ENCODE measurements around the gene SLC25A10. TPM values are rescaled to one million over a fixed set of nuclear protein-coding genes. Genes with fewer than 3 reads are reported as not detected.

SLC25A10 gene
- total and polyA plus RNA-seq, 2 of the 8 experiments (the other 6 are each of a cell fraction or from before 2014, with no cell fraction given): 22.2 to 43.0 TPM

GRCh38 chr17:81708739-81709185 is 3.3 kb upstream of the SLC25A10 start:
- H3K79me2 ChIP-seq (ENCODE audit: control insufficient read depth in 1 of 2, insufficient read depth in 2 of 2, low read length in 2 of 2): peaks cover 9 to 21% of the 10 kb centered on the region in 2 experiments; a peak in 3 of 4 replicates
- no peaks in the 10 kb centered on the region for H3K9me3 ChIP-seq (ENCODE audit: insufficient read depth in 2 of 2, low read depth in 1 of 2, low read length in 1 of 2)
- no peak overlapping the region for H4K5ac ChIP-seq (ENCODE audit: insufficient read length, low read depth, low read length)
- no peak overlapping the region for H3K18ac ChIP-seq (ENCODE audit: extremely low read depth, low read length)
- no peak overlapping the region for H3K4me3 ChIP-seq (ENCODE audit: extremely low read depth in 1 of 4, insufficient read depth in 2 of 4, low read depth in 3 of 4, low read length in 4 of 4)
- peaks cover 20 to 28% (median 24%) of the 10 kb centered on the region in 4 experiments for H3K36me3 ChIP-seq (ENCODE audit: control insufficient read depth in 2 of 4, insufficient read depth in 4 of 4, low read length in 3 of 4)
- no peak overlapping the region for H2BK20ac ChIP-seq (ENCODE audit: low read length)
- H3K4me1 ChIP-seq (replicated peaks in 1 of 4; ENCODE audit: control insufficient read depth in 3 of 4, insufficient read depth in 4 of 4, low read length in 3 of 4): peaks cover 0 to 29% (median 23%) of the 10 kb centered on the region in 4 experiments; a peak in 5 of 7 replicates
- no peak overlapping the region for H3K4me2 ChIP-seq (ENCODE audit: insufficient read depth in 1 of 2, low read depth in 2 of 2, low read length in 2 of 2)
- ChIA-PET CTCF (ENCODE audit: partially characterized antibody) (interaction anchor here (0.7 to 1.9 kb wide), 4 partner anchors 13 to 161 kb away, joined by 3 to 5 read pairs (median 4); partner anchors contain the start of genes ARL16 and HGS), POLR2A (ENCODE audit: partially characterized antibody) (interaction anchor here (0.7 to 17.2 kb wide), 13 partner anchors 15 to 480 kb away, joined by 3 to 436 read pairs (median 3); partner anchors contain the start of genes ARL16, FAAP100, HGS and MCRIP1)
- FAIRE-seq: no peak
- peak overlapping the region; percentile 39 for H3K4ac ChIP-seq (replicated peaks; ENCODE audit: insufficient read length, low read depth, low read length)
- TF ChIP-seq POLR2A (IDR thresholded peaks at IDR 0.05; ENCODE audit: control extremely low read depth in 1 of 2, low read depth in 2 of 2, low read length in 2 of 2) (peak in 1 of 2 experiments; percentile 41; a peak in 2 of 3 replicates), MAX (IDR thresholded peaks at IDR 0.05) (no peak)
- H3K27ac ChIP-seq (ENCODE audit: low read depth, low read length): no peak overlapping the region
- no peak overlapping the region for H4K8ac ChIP-seq (ENCODE audit: extremely low read depth, insufficient read depth, low read length)
- no peak overlapping the region for H2AK5ac ChIP-seq (ENCODE audit: low read depth, low read length)
- H4K20me1 ChIP-seq (replicated peaks in 1 of 2; ENCODE audit: control insufficient read depth in 1 of 2, insufficient read depth in 2 of 2, low read length in 2 of 2): peaks cover 4 to 10% of the 10 kb centered on the region in 2 experiments
- no peak overlapping the region for H3K56ac ChIP-seq (replicated peaks; ENCODE audit: insufficient read length, low read depth, low read length)
- no peak overlapping the region for H2BK5ac ChIP-seq (ENCODE audit: low read depth, low read length)
- no peak for DNase-seq (ENCODE audit: low read depth in 1 of 2, low spot score in 2 of 2)
- no peak overlapping the region for H3K14ac ChIP-seq (ENCODE audit: insufficient read length)
- H2BK120ac ChIP-seq (replicated peaks; ENCODE audit: low read depth, low read length): no peak overlapping the region
- H3K79me1 ChIP-seq (ENCODE audit: low read depth, low read length): peaks cover 16% of the 10 kb centered on the region
- H3K23me2 ChIP-seq (ENCODE audit: low read depth, low read length): peaks cover 24% of the 10 kb centered on the region
- no peak overlapping the region for H2BK15ac ChIP-seq (ENCODE audit: low read length)
- no peak overlapping the region for H2BK12ac ChIP-seq (ENCODE audit: low read depth, low read length)
- no peak overlapping the region for H4K91ac ChIP-seq (replicated peaks; ENCODE audit: insufficient read length, low read length)
- H3K27me3 ChIP-seq (replicated peaks in 1 of 4; ENCODE audit: control insufficient read depth in 3 of 4, extremely low read depth in 1 of 4, insufficient read depth in 3 of 4, low read length in 3 of 4): no peaks in the 10 kb centered on the region; a peak in 2 of 7 replicates
- no peak overlapping the region for H3K23ac ChIP-seq (ENCODE audit: insufficient read length)
- WGBS, 2 experiments (ENCODE audit: extremely low coverage in 1 of 2, insufficient coverage in 1 of 2, insufficient read length in 1 of 2, insufficient replicate concordance in 2 of 2, low coverage in 1 of 2, low lambda C conversion rate in 2 of 2, missing lambda C conversion rate in 1 of 2): 89% methylated on average over 17 of the region's 17 CpGs; no CpG with 5 or more reads in 1 of the 2 experiments
- H2AFZ ChIP-seq (ENCODE audit: low read length): no peak overlapping the region
- no peak overlapping the region for H3K9ac ChIP-seq (replicated peaks in 1 of 4; ENCODE audit: extremely low read depth in 1 of 4, low read depth in 3 of 4, low read length in 3 of 4)

Data from H1 (cell line).